DMS79 treated with DMSO at 0.1 percent for 48 hours (cell line): Measurements from ENCODE around the gene NEMP1.
A peak's percentile ranks its signal among the peaks of the same experiment; 100 is the strongest.
"Not testable (repeated sequence)": the region's sequence is repeated elsewhere in the genome, so short reads cannot be mapped to it uniquely, and the experiment has no call there.

Experiments used
- DNase-seq: peaks from one replicate; lab custom pipeline; 2025; lab: John Stamatoyannopoulos, UW

Gene NEMP1

GRCh38 chr12:57091638-57092528 lies 13.3 kb upstream of the NEMP1 start:
- DNase-seq, result no peak

DNA sequence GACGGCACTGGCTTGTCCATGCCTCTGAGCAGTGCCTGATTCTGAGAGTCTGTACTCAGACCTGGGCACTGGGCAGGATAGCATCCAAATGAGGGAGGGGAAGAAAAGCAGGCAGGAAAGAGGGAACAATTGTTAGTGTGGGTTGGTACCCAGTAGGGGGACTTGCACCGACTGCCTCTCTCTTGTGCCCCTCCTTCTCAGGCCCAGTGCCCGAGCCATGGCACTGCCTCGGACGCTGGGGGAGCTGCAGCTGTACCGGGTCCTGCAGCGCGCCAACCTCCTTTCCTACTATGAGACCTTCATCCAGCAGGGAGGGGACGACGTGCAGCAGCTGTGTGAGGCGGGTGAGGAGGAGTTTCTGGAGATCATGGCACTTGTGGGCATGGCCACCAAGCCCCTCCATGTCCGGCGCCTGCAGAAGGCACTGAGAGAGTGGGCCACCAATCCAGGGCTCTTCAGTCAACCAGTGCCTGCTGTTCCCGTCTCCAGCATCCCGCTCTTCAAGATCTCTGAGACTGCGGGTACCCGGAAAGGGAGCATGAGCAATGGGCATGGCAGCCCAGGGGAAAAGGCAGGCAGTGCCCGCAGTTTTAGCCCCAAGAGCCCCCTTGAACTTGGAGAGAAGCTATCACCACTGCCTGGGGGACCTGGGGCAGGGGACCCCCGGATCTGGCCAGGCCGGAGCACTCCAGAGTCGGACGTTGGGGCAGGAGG lies 12.5 kb upstream of the NEMP1 start:
- DNase-seq, result no peak

- DNase-seq, result no peak
Observed at GRCh38 chr12:57090490-57090889, 11.9 kb upstream of the NEMP1 start.

DNA sequence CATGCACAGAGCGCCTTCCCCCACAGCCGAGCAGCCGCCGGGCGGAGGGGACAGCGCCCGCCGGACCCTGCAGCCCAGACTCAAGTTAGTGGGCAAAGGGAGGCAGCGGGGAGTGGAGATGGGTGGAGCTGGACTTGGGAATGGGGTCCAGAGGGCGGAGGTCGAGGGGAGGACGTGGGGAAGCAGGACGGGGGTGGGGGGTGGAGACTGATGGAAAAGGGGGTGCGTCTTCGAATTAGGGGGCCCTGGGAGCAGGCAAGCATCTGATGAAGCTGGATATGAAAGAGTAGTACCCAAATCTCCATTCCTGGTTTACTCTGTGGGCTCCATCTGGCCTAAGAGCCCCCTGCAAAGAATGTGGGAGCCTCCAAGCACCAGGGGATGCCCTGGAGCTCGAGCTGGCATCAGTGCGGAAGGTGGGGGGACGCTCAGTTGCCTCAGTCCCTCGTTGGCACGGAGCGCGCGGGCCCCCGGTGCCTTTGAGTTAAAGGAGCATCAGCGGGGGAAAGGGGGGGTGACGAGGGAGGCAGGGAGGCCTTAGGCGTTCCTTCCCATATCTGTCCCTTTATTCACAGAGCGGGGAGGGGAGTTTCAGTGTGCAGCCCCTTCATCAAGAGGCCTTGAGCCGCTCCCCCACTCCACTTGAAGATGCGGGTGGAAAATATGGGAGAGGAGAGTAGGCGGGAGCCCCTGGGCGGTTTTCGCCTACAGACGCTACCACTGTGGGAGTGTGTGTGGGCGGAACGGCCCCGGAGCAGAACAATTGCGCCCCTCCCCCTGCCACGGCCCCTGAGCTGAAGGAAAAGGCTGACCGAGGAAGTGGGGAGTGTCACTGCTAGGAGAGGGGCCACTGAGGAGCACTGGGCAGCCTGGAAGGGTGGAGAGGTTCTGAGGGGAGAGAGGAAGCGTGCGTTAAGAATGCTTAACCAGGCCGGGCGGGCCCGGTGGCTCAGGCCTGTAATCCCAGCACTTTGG lies 11.0 kb upstream of the NEMP1 start:
- DNase-seq, result peak; percentile 12

DNA sequence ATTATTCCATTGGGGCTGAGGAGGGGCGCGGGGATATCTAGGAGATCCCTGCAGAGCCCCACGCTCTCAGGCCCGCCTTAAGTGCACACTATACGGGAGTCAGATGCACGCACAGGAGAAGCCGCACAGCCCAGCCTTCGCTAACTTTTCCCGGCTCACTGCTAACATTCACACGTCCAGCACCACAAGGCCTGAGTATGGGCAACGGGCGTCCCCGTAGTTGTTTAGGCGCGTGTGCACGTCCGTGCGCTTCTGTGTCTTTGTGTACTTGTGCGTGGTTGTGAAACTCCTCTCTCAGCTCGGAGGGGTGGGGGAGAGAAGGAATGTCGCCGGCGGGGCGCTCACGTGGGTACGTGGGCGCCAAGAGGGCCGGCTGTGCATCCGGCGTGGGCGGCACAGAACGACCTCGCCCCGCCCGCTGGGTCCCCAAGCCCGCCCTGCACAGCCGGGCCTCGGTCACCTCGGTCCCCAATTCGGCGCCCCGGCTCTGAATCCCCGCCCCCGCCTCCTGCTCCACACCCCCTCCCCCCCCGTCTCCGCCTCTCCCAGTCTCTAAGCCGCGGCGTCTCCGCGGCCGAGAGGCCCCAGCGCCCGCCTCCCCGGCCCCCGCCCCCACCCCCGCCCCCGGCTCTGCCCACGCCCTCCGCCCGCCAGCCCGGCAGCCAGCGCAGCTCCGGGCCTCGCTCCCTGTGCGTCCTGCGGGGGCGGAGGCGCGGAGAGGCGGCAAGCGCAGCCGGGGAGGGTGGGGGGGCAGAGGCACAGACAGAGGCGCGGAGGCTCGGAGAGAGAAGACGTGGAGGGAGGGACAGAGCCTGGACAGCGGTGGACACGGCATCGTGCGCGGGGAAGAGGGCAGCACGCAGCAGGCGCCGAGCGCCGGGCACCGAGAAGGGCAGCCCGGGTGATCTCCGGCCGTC lies 10.0 kb upstream of the NEMP1 start, which contains the start of gene NAB2:
Gene NAB2 (plus strand): TSS at position 761 of the 917 bp plus-strand sequence. CDS start 158 bp downstream, outside the sequence.
- peak; percentile 36 for DNase-seq

DNA sequence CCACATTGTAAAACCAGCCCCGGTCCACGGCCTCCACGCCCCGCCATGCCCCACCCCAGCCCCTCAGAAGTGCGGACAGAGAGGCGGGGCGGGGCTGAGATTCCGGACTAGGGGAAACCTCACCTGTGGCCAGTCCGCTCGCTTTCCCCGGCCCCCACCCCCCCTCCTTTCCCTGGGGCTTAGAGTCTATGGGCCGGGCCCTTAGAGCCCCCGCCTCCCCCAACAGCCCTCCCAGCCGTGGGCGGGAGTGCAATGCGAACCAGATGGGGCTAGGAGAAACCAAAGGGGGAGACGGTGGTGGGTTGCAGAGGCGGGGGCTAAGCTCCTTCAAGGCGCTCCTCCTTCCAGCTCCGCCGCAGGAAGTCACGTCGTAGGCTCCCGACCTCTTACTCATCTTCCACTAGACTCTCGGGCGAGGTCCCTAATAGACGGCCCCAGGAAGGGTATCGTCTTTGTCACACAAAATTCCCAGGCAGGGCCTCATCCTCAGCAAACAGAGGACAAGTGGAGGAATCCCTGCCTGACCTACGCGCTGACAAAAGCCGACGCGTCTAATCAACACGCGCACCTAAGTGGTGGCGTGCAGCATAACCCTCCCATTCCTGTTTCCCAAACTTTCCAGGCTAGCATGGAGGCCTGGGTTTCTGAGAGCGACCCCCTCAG lies 9.2 kb upstream of the NEMP1 start:
- peak; percentile 36 for DNase-seq

GRCh38 chr12:57087010-57087690 lies 8.6 kb upstream of the NEMP1 start:
- no peak for DNase-seq

- peak; percentile 38 for DNase-seq
Observed at GRCh38 chr12:57086493-57087009, 8.0 kb upstream of the NEMP1 start.

DNA sequence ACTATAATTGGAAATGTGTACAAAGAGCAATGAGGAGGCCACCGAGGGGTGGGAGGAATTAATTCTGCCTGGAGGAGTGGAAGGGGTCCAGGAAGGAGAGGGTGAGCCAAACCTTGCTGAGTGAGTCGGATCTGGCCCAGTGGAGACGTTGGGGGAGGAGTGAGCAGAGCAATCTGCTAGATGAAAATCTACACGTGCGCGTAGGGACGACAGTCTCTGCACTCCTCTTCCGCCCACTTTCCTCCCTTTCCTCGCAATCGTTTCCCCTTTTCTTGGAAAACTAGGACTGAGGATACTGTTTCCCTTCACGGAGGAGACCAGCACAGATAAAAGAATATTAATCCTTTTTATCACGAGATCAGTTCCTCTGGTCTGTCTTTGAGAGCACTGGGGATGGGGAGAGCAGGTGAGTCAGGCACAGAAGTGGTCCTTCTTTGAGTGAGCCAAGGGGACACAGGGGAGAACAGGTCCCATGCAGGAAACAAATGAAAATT lies 7.5 kb upstream of the NEMP1 start:
- no peak for DNase-seq

DNA sequence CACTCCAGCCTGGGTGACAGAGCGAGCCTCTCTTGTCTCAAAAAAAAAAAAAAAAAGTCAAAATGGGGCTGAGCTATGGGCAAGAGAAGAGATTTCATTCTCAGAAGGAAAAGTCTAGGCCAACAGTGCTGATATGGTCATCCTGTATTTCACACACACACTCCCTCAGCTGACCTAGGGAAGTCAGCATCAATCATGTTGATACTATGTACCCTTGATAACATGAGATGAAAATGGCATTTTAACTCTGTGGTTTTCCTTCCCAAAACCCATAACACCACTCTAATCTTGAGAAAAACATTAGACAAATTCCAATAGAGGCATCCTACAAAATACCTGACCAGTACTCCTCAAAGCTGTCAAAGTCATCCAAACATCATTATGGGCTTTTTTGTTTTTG lies 2.3 kb upstream of the NEMP1 start:
- DNase-seq, result no peak

DNA sequence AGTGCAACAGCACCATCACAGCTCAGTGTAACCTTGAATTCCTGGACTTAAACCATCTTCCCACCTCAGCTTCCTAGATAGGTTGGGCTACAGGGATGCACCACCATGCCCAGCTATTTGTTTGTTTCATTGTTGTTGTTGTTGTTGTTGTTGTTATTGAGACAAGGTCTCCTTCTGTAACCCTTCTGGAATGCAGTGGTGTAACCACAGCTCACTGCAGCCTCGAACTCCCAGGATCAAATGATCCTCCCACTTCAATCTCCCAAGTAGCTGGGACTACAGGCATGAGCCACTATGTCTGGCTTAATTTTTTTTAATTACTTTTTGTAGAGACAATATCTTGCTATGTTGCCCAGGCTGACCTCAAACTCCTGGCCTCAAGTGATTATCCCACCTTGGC lies 1.2 kb upstream of the NEMP1 start:
- DNase-seq, result no peak

GRCh38 chr12:57073566-57074450 lies 4.8 kb downstream of the NEMP1 start:
- not testable (repeated sequence) for DNase-seq

DNA sequence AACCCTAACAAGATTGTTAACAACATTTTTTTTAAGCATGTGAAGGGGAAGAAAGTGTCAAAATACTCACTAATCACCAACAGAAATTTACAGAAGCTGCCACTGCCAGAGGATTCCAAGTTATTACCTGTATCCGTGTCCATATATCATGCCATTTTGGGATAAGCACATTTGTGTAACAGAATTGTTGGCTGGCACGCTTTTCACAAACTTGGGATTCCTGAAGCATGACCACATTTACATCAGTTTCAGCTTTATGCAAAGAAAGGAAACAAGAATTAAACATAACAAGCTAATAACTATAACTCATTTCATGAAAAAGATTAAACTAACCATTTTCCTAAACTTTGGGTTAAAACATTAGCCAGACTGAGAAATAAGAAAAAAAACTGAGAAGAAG lies 5.9 kb downstream of the NEMP1 start:
- no peak for DNase-seq

DNA sequence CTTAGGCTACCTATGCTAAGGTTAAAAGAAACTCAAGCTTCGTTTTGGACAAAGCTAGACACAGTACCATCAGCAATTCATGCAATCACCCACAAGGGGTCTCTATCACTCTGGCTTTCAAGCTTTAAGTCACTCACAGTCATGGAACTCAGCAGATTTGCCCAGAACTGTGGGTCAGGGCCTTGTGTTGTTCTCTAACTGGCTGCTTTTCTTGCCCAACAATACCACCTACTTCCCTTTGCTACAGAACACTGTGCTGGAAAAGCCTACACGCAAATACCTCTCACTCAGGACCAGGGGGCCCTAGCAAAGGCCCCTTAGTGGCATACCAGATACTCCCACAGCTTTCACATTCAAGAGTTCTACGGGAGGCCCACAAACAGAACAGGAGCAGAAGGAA lies 9.1 kb downstream of the NEMP1 start:
- no peak for DNase-seq

DNA sequence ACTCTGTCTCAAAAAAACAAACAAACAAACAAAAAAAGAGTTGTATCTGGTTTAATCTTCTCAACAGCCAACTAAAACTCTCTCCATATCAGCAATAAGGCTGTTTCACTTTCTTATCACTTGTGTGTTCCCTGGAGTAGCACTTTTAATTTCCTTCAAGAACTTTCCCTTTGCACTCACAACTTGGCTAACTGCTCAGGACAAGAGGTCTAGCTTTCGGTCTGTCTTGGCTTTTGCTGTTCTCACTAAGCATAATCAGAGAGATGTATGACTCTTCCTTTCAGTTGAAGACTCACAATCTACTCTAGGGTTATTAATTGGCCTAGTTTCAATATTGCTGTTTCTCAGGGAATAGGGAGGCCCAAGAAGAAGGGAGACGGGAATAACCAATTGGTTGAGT lies 12.3 kb downstream of the NEMP1 start:
- no peak for DNase-seq

DNA sequence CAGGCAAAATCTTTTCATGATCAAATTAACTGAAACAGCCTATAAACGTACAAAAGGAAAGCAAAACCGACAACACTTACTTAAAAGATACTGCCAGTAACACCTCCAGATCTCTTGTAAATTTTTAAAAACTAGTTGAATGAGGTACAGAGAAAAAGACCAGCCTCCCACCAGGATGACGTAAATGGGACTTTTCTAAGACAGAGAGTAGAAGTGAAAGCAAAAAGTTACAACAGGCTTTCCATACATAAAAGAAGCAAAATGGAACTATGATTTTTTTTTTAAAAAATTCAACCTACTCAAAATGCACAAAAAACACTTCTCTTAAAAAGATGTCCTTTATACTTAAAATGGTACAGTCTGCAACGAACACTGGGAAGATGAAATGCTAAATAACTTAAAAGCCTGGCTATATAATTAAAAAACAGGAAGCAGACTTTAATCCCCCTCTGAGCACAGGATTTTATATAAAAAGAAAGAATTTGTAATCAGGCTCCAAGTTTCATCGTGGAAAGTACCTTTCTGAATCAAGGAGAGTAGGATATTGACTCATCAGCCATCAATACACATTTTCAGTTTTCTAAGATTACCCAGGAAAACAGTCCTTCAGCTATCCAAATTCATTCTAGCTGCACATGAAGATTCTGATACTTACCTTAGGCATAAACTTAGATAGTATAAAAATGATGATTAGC lies 14.5 kb downstream of the NEMP1 start:
- no peak for DNase-seq

DNA sequence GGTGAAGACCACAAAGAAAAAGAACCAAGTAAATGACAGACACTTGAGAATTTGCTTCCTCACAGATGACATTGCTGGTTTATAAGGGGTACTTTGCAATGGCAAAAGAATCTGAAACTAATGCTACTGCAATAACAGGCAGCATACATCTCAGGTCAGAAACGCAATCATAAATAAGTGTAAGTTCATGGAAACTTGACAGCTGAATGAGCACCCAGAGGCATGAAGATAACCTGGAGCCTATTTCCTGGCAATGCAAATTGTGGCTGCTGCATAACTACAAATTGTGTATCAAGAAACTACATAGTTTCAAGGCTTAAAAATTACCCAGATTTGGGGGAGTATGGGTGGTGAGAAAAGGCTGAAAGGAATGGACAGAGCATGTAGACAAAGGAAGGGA lies 20.1 kb downstream of the NEMP1 start:
- DNase-seq, result no peak
